Measurements from ENCODE around the gene TBC1D3K.
"Not testable (repeated sequence)": the region's sequence is repeated elsewhere in the genome, so short reads cannot be mapped to it uniquely, and the experiment has no call there.

TBC1D3K gene

GRCh38 chr17:37924115-37924514, at the start of gene TBC1D3K:
Gene TBC1D3K (plus strand): TSS chr17:37924415. CDS start chr17:37926000, 1,585 bp downstream.
- not testable (repeated sequence) for DNase-seq (ENCODE audit: low read depth, low spot score)

GRCh38 chr17:37884516-37884915, 39.7 kb upstream of the TBC1D3K start:
- DNase-seq (ENCODE audit: low read depth, low spot score) = no peak

DNA sequence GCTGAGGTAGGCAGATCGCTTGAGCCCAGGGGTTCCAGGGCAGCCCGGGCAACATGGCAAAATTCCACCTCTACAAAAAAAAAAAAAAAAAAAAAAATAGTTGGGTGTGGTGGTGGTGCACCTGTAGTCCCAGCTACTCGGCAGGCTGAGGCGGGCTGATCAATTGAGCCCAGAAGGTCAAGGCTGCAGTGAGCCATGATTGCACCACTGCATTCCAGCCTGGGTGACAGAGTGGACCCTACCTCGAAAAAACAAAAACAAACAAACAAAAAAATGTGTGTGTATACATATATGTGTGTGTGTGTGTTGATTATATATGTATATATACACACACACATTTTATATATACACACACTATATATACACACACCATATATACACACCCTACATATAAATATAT, 39.1 kb upstream of the TBC1D3K start:
- no peak for DNase-seq (ENCODE audit: low read depth, low spot score)

DNA sequence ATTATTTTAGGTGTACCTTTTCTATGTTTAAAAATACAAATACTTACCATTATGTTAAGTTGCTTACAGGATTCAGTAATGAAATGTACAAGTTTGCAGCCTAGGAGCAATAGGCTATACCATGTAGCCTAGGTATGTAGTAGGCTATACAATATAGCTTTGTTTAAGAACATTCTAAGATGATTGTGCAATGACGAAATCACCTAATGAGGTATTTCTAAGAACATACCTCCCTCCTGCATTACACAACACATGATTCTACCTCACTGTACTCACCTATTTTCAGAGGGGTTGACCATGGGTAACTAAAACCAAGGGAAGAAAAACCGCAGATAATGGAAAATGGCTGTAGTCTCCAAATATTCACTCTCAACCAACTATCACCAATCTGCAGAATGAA, 35.3 kb upstream of the TBC1D3K start:
- no peak for DNase-seq (ENCODE audit: low read depth, low spot score)

- not testable (repeated sequence) for DNase-seq (ENCODE audit: low read depth, low spot score)
Observed at GRCh38 chr17:37896961-37897360, 27.3 kb upstream of the TBC1D3K start.

All from ELF-1 (cell line).